ENCODE results near the gene GH2.
"Not testable (repeated sequence)": the region's sequence is repeated elsewhere in the genome, so short reads cannot be mapped to it uniquely, and the experiment has no call there.

- not testable (repeated sequence) for TF ChIP-seq CTCF (IDR thresholded peaks at IDR 0.05 in 8 of 11, conservative IDR thresholded peaks at IDR 0.05 in 3 of 11); POLR2A (IDR thresholded peaks at IDR 0.05); POLR2AphosphoS5 (IDR thresholded peaks at IDR 0.05)
Measured at GRCh38 chr17:63885119-63885518, 3.4 kb upstream of the GH2 start.

Data from spleen (tissue), 7 donors.